Smooth muscle cell (in vitro differentiated cells): ENCODE results near the gene PARP11. TPM values are rescaled to one million over a fixed set of nuclear protein-coding genes. Genes with fewer than 3 reads are reported as not detected.

Experiments
- DNase-seq: peaks from one replicate; lab custom pipeline; 2025; ENCODE audit not compliant: unreplicated experiment; lab: John Stamatoyannopoulos, UW
- H2AFZ ChIP-seq: fragments of 200-600 bp; sonication (generic); 2 replicates; pipeline ENCODE4 v1.6.0; 2016; ENCODE audit warnings: antibody characterized with exemption, low read depth, mild to moderate bottlenecking
- H3F3A ChIP-seq: fragments of 200-600 bp; sonication (generic); 2 replicates; pipeline ENCODE4 v1.6.0; 2017; ENCODE audit warnings: antibody characterized with exemption, low read depth
- H3K27ac ChIP-seq: fragments of 200-600 bp; sonication (generic); 2 replicates; pipeline ENCODE4 v1.5.1; 2016; ENCODE audit warnings: low read depth, mild to moderate bottlenecking
- H3K27me3 ChIP-seq: fragments of 200-600 bp; sonication (generic); 2 replicates; pipeline ENCODE4 v1.6.1; 2016; ENCODE audit warnings: low read depth, mild to moderate bottlenecking
- H3K36me3 ChIP-seq: fragments of 200-600 bp; sonication (generic); 2 replicates; pipeline ENCODE4 v1.5.1; 2016; ENCODE audit warnings: low read depth
- H3K4me1 ChIP-seq: fragments of 200-600 bp; sonication (generic); 2 replicates; pipeline ENCODE4 v1.5.1; 2016; ENCODE audit warnings: low read depth
- H3K4me2 ChIP-seq: fragments of 200-600 bp; sonication (generic); 2 replicates; pipeline ENCODE4 v1.6.0; 2016; ENCODE audit warnings: mild to moderate bottlenecking
- H3K4me3 ChIP-seq: fragments of 200-600 bp; sonication (generic); 2 replicates; pipeline ENCODE4 v1.5.1; 2016; ENCODE audit warnings: mild to moderate bottlenecking
- H3K79me2 ChIP-seq: fragments of 200-600 bp; sonication (generic); 2 replicates; pipeline ENCODE4 v1.6.0; 2016; ENCODE audit warnings: low read depth, mild to moderate bottlenecking
- H3K9ac ChIP-seq: fragments of 200-600 bp; sonication (generic); 2 replicates; pipeline ENCODE4 v1.6.0; 2016; ENCODE audit warnings: low read depth
- H3K9me3 ChIP-seq: fragments of 200-600 bp; sonication (generic); replicated peaks from 2 replicates; pipeline ENCODE4 v1.5.1; 2016; ENCODE audit warnings: low read depth
- H4K20me1 ChIP-seq: fragments of 200-600 bp; sonication (generic); 2 replicates; pipeline ENCODE4 v1.6.0; 2016; ENCODE audit warnings: low read depth
- CTCF ChIP-seq: fragments of 200-600 bp; sonication (generic); IDR thresholded peaks from 2 replicates; pipeline ENCODE4 v1.5.1; 2017; ENCODE audit warnings: borderline replicate concordance, mild to moderate bottlenecking, antibody characterized with exemption; ENCODE audit not compliant: insufficient read depth, poor library complexity, severe bottlenecking
- WGBS: methylation state at CpG from one replicate; pipeline ENCODE4 v1.1.7; 2016; ENCODE audit warnings: low lambda C conversion rate; 5-methylcytosine and 5-hydroxymethylcytosine counted together
- polyA plus RNA-seq: library from polyadenylated mRNA; unstranded; fragments of >200 nt; fragmentation: Nextera tagmentation; extraction: Ambion mirVana; gene quantifications from 2 replicates; pipeline ENCODE4 v1.2.1, GENCODE V29; 2016
- total RNA-seq: library from RNA; depleted of rRNA; stranded (reverse); fragments of >200 nt; gene quantifications from 2 replicates; pipeline ENCODE4 v1.2.3, GENCODE V29; 2014

Gene PARP11
- total and polyA plus RNA-seq, 2 experiments from 2014 or later: 6.1 to 9.6 TPM

GRCh38 chr12:3869865-3870264, 3.3 kb downstream of the PARP11 start:
- no peaks in the 10 kb centered on the region for H3K9me3 ChIP-seq
- H3F3A ChIP-seq: no peaks in the 10 kb centered on the region
- H3K27me3 ChIP-seq: no peaks in the 10 kb centered on the region
- DNase-seq: no peak
- no peak overlapping the region for H2AFZ ChIP-seq
- H3K27ac ChIP-seq: no peak overlapping the region
- no peak overlapping the region for H3K9ac ChIP-seq
- H3K4me3 ChIP-seq: no peak overlapping the region
- 97% methylated on average over 6 of the region's 6 CpGs for WGBS
- H3K4me2 ChIP-seq: no peak overlapping the region
- peaks cover 11% of the 10 kb centered on the region for H3K4me1 ChIP-seq
- TF ChIP-seq CTCF: no peak
- no peaks in the 10 kb centered on the region for H3K36me3 ChIP-seq
- peaks cover 48% of the 10 kb centered on the region for H3K79me2 ChIP-seq
- no peaks in the 10 kb centered on the region for H4K20me1 ChIP-seq

- 96% methylated on average over 1 of the region's 1 CpG for WGBS
- no peak for DNase-seq
- no peaks in the 10 kb centered on the region for H4K20me1 ChIP-seq
Observed at GRCh38 chr12:3869433-3869832, 3.8 kb downstream of the PARP11 start.

GRCh38 chr12:3863756-3864155, 9.4 kb downstream of the PARP11 start:
- 80% methylated on average over 6 of the region's 6 CpGs for WGBS
- Histone ChIP-seq H3K79me2 (peaks cover 10% of the 10 kb centered on the region), H3K4me1 (no peaks in the 10 kb centered on the region), H3K9me3 (no peaks in the 10 kb centered on the region), H3K9ac (no peak overlapping the region), H2AFZ (no peak overlapping the region), H3K27ac (no peak overlapping the region), H3K4me3 (no peak overlapping the region), H4K20me1 (no peaks in the 10 kb centered on the region), H3K27me3 (no peaks in the 10 kb centered on the region), H3K4me2 (no peak overlapping the region), H3K36me3 (no peaks in the 10 kb centered on the region), H3F3A (no peaks in the 10 kb centered on the region)
- no peak for TF ChIP-seq CTCF
- no peak for DNase-seq

More at GRCh38 chr12:3869433-3869832, 3.8 kb downstream of the PARP11 start:
- Histone ChIP-seq H3K4me1 (peaks cover 11% of the 10 kb centered on the region), H3K4me2 (no peak overlapping the region), H3F3A (no peaks in the 10 kb centered on the region), H2AFZ (no peak overlapping the region), H3K4me3 (no peak overlapping the region), H3K79me2 (peaks cover 50% of the 10 kb centered on the region), H3K27me3 (no peaks in the 10 kb centered on the region), H3K27ac (no peak overlapping the region), H3K36me3 (no peaks in the 10 kb centered on the region), H3K9ac (no peak overlapping the region), H3K9me3 (no peaks in the 10 kb centered on the region)
- TF ChIP-seq CTCF: no peak

GRCh38 chr12:3842517-3842916, 30.7 kb downstream of the PARP11 start:
- Histone ChIP-seq H3K27ac (no peak overlapping the region), H3K4me2 (no peak overlapping the region), H3K79me2 (peaks cover 12% of the 10 kb centered on the region), H3K36me3 (no peaks in the 10 kb centered on the region), H3K9ac (no peak overlapping the region), H3F3A (no peaks in the 10 kb centered on the region), H4K20me1 (no peaks in the 10 kb centered on the region), H3K27me3 (no peaks in the 10 kb centered on the region), H3K9me3 (no peaks in the 10 kb centered on the region), H2AFZ (no peak overlapping the region), H3K4me1 (no peaks in the 10 kb centered on the region), H3K4me3 (no peak overlapping the region)
- WGBS: 92% methylated on average over 5 of the region's 5 CpGs
- TF ChIP-seq CTCF: no peak
- DNase-seq: no peak
